NT2/D1 (cell line): Measurements from ENCODE around the gene SRSF9.

Experiments used
- SUZ12 ChIP-seq: IDR thresholded peaks from 2 replicates; pipeline ENCODE4 v1.6.1; 2011; ENCODE audit not compliant: insufficient read length, insufficient read depth; ENCODE audit errors: extremely low read depth
- YY1 ChIP-seq: IDR thresholded peaks from 2 replicates; pipeline ENCODE4 v1.6.1; 2011; ENCODE audit not compliant: insufficient read length, insufficient read depth
- ZNF274 ChIP-seq: IDR thresholded peaks from 2 replicates; pipeline ENCODE4 v1.6.1; 2011; ENCODE audit warnings: mild to moderate bottlenecking, low read depth, low read length

- no peak for TF ChIP-seq YY1
- TF ChIP-seq ZNF274, result no peak
- TF ChIP-seq SUZ12, result no peak
Measured at GRCh38 chr12:120504587-120504986, 35.0 kb upstream of the SRSF9 start.
